Prostate gland (tissue), 2 donors: Measurements from ENCODE around the gene FABP1. TPM values are rescaled to one million over a fixed set of nuclear protein-coding genes. Genes with fewer than 3 reads are reported as not detected.

Experiments used
- DNase-seq: peaks from one replicate; pipeline ENCODE4 v3.0.0-alpha.2; 2019; ENCODE audit warnings: low spot score
- H3K27ac ChIP-seq, 2 donors: fragments of 200-600 bp; sonication (generic); 2 replicates each; pipeline ENCODE4 v1.5.1; 2017 to 2019
- H3K27me3 ChIP-seq: fragments of 200-600 bp; sonication (generic); replicated peaks from 2 replicates; pipeline ENCODE4 v1.5.1; 2019; ENCODE audit not compliant: insufficient read depth
- H3K36me3 ChIP-seq, 2 donors: fragments of 200-600 bp; sonication (generic); 1 replicate in 1 of 2; 2 replicates in 1 of 2; pipeline versions ENCODE4 v1.5.1 to v1.8.1; 2017 to 2019
- H3K4me1 ChIP-seq: fragments of 200-600 bp; sonication (generic); replicated peaks from 2 replicates; pipeline ENCODE4 v1.5.1; 2019
- H3K4me3 ChIP-seq, 2 donors: fragments of 200-600 bp; sonication (generic); 2 replicates each; pipeline ENCODE4 v1.5.1; 2017 to 2019
- H3K9me3 ChIP-seq: fragments of 200-600 bp; sonication (generic); 2 replicates; pipeline ENCODE4 v1.5.1; 2017
- POLR2A ChIP-seq: fragments of 450-650 bp; IDR thresholded peaks from one replicate; pipeline ENCODE4 v1.6.1; 2016; ENCODE audit warnings: antibody characterized with exemption, mild to moderate bottlenecking
- POLR2AphosphoS5 ChIP-seq: sonication (generic); formaldehyde crosslinking; IDR thresholded peaks from one replicate; pipeline ENCODE4 v1.6.1; 2017; ENCODE audit warnings: antibody characterized with exemption
- WGBS: methylation state at CpG from one replicate; pipeline ENCODE4 v1.1.5; 2018; 5-methylcytosine and 5-hydroxymethylcytosine counted together
- intact Hi-C: fragments of 100-400 bp; cut with DNase I; formaldehyde crosslinking; loops from one replicate; pipeline ENCODE4 v1.14.2; 2022
- total RNA-seq, 2 donors: library from RNA; depleted of rRNA; stranded (reverse); fragments of >200 nt; gene quantifications; one replicate each; pipeline ENCODE4 v1.1.0, GENCODE V29; 2016
- TF ChIP-seq, protein P1 (sequence below), 4 experiments: fragments of 200-600 bp in 2 of 4; fragments of 450-650 bp in 2 of 4; sonication (generic) in 2 of 4; IDR thresholded peaks; 1 replicate in 3 of 4; 2 replicates in 1 of 4; pipeline ENCODE4 v1.5.1; 2016 to 2019; ENCODE audit warnings: antibody characterized with exemption in 4 of 4, mild to moderate bottlenecking in 2 of 4, moderate library complexity in 2 of 4

The FABP1 gene
- total RNA-seq, 2 donors from 2014 or later = not detected

DNA sequence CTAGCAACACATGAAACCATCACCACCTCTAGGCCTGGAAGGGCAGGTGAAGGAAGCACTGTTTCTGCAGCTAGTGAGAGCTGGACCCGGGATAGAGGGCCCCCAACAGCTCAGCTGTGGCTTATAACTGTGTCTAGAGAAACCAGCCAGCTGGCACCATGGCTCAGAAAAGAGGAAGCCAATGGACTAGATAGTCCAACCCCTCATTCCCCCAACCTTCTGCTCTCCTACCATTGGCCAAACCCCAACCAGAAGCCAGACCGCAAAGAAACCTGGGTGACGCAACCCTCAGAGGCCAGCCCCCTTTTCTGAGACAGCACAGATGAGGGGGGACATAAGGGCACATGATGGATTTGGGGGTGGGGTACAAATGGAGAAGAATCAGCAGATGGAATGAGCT lies 35.9 kb downstream of the FABP1 start:
- Histone ChIP-seq H3K36me3 (no peaks in the 10 kb centered on the region), H3K27me3 (no peaks in the 10 kb centered on the region), H3K27ac (no peak overlapping the region), H3K4me3 (no peak overlapping the region), H3K9me3 (no peaks in the 10 kb centered on the region), H3K4me1 (no peaks in the 10 kb centered on the region)
- intact Hi-C loops = no loop called here
- 83% methylated on average over 3 of the region's 3 CpGs for WGBS
- no peak for DNase-seq
- TF ChIP-seq POLR2A (no peak), POLR2AphosphoS5 (no peak)
- TF ChIP-seq, protein P1, sequence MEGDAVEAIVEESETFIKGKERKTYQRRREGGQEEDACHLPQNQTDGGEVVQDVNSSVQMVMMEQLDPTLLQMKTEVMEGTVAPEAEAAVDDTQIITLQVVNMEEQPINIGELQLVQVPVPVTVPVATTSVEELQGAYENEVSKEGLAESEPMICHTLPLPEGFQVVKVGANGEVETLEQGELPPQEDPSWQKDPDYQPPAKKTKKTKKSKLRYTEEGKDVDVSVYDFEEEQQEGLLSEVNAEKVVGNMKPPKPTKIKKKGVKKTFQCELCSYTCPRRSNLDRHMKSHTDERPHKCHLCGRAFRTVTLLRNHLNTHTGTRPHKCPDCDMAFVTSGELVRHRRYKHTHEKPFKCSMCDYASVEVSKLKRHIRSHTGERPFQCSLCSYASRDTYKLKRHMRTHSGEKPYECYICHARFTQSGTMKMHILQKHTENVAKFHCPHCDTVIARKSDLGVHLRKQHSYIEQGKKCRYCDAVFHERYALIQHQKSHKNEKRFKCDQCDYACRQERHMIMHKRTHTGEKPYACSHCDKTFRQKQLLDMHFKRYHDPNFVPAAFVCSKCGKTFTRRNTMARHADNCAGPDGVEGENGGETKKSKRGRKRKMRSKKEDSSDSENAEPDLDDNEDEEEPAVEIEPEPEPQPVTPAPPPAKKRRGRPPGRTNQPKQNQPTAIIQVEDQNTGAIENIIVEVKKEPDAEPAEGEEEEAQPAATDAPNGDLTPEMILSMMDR (IDR thresholded peaks at IDR 0.05) = no peak

DNA sequence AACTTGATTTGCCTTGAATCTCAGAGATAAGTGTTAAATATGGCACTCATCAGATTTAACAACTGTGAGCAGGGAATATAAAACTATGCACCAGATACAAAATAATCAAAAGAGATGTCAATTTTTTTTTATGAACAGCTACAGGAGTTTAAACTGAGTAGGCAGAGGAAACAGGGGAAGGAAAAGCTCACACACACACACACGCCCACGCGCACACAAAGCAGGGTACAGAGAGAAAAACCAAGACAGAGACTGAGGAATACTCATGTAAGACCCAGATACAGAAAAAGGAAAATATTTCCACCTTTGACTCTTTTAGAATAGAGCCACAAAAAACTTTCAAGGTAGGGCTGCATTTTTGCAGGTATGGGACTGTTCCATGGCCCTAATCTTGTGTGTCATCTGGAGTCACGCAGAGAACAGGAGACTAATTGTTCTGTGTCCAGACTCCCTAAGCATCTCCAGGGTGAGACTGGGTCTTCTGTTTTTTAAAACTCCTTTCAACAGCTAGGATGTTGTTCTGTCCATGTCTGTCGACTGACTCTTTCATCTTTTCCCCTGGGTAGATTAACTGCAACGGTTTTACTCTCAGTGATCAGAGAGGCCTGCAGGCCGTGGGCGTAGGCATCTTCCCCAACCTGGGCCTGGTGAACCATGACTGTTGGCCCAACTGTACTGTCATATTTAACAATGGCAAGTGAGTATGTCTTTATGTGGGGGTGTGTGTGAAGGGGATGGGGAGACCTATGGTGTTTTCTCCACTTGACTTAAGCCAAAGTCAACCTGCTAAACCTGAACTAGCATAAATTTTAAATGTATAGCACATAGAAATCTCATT lies 37.2 kb downstream of the FABP1 start:
- Histone ChIP-seq H3K4me1 (no peaks in the 10 kb centered on the region), H3K9me3 (no peaks in the 10 kb centered on the region), H3K27me3 (no peaks in the 10 kb centered on the region), H3K27ac (no peak overlapping the region), H3K4me3 (no peak overlapping the region), H3K36me3 (no peaks in the 10 kb centered on the region)
- TF ChIP-seq POLR2A (no peak), POLR2AphosphoS5 (no peak)
- TF ChIP-seq, protein P1 (IDR thresholded peaks at IDR 0.05) = no peak
- intact Hi-C loops = no loop called here
- no peak for DNase-seq
- 67% methylated on average over 8 of the region's 8 CpGs for WGBS

DNA sequence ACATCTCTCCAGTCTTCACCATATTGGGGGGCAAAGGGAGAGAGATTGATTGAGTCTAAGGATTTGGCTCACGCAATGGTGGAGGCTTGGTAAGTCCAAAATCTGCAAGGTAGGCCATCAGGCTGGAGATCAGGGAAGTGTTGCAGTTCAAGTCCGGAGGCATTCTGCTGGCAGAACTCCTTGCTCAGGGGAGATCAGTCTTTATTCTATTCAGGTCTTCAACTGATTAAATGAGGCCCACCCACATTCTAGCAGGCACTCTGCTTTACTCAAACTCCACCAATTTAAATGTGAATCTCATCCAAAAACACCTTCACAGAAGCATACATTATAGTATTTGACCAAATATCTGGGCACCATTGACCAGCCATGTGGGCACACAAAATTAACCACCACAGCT lies 38.9 kb downstream of the FABP1 start:
- H3K9me3 ChIP-seq = no peaks in the 10 kb centered on the region
- intact Hi-C loops = no loop called here
- no peak overlapping the region for H3K27ac ChIP-seq
- no peaks in the 10 kb centered on the region for H3K36me3 ChIP-seq
- no peak for DNase-seq
- TF ChIP-seq POLR2AphosphoS5 = no peak
- TF ChIP-seq, protein P1 (IDR thresholded peaks at IDR 0.05) = no peak
- no peak for TF ChIP-seq POLR2A
- H3K4me1 ChIP-seq = no peaks in the 10 kb centered on the region
- WGBS = 100% methylated on average over 2 of the region's 2 CpGs
- no peaks in the 10 kb centered on the region for H3K27me3 ChIP-seq
- no peak overlapping the region for H3K4me3 ChIP-seq

DNA sequence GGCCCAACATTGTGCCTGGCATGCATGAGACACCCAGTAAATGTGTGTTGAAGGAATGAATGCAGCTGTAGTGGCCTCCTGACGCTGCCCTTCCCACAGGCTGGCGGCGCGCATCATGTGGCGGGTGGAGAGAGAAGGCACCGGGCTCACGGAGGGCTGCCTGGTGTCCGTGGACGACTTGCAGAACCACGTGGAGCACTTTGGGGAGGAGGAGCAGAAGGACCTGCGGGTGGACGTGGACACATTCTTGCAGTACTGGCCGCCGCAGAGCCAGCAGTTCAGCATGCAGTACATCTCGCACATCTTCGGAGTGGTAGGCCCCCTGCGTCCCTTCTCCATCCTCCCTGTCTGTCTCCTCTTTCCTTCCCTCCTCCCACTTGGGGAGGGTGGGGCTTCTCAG lies 40.1 kb downstream of the FABP1 start:
- DNase-seq = no peak
- H3K4me3 ChIP-seq = no peak overlapping the region
- H3K36me3 ChIP-seq = no peaks in the 10 kb centered on the region
- H3K27me3 ChIP-seq = no peaks in the 10 kb centered on the region
- no peaks in the 10 kb centered on the region for H3K4me1 ChIP-seq
- no peak for TF ChIP-seq POLR2A
- TF ChIP-seq, protein P1 (IDR thresholded peaks at IDR 0.05) = no peak
- 89% methylated on average over 17 of the region's 17 CpGs for WGBS
- intact Hi-C loops = no loop called here
- H3K9me3 ChIP-seq = no peaks in the 10 kb centered on the region
- no peak overlapping the region for H3K27ac ChIP-seq

DNA sequence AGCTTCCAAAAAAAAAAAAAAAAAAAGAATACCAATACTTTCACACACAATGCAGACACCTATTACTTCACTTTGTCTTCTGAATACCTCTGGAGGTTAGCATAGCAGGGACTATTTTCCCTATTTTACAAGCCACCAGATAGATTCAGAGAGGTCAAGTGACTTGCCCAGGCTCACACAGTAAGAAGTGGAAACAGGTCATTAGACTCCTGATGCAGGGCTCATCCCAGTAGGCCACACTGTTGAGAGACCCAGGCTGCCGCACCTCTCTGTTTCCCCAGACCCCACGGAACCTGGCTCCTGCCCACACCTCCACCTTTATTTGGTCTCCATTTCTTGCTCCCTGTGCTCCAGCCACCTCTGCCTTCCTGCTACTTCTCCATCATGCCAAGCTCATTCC lies 40.8 kb downstream of the FABP1 start:
- no peak for DNase-seq
- intact Hi-C loops = no loop called here
- TF ChIP-seq POLR2AphosphoS5 (no peak), POLR2A (no peak)
- TF ChIP-seq, protein P1 (IDR thresholded peaks at IDR 0.05) = no peak
- Histone ChIP-seq H3K9me3 (no peaks in the 10 kb centered on the region), H3K4me1 (no peaks in the 10 kb centered on the region), H3K4me3 (no peak overlapping the region), H3K27ac (no peak overlapping the region), H3K27me3 (no peaks in the 10 kb centered on the region), H3K36me3 (no peaks in the 10 kb centered on the region)
- 98% methylated on average over 2 of the region's 2 CpGs for whole genome bisulfite sequencing
